Measurements from ENCODE around the gene CNOT3. TPM values are rescaled to one million over a fixed set of nuclear protein-coding genes. Genes with fewer than 3 reads are reported as not detected.

Gene CNOT3
- total and polyA plus RNA-seq, 2 of the 13 experiments (the other 11 are each of a cell fraction or from before 2014, with no cell fraction given), result 4.3 to 5.8 TPM

DNA sequence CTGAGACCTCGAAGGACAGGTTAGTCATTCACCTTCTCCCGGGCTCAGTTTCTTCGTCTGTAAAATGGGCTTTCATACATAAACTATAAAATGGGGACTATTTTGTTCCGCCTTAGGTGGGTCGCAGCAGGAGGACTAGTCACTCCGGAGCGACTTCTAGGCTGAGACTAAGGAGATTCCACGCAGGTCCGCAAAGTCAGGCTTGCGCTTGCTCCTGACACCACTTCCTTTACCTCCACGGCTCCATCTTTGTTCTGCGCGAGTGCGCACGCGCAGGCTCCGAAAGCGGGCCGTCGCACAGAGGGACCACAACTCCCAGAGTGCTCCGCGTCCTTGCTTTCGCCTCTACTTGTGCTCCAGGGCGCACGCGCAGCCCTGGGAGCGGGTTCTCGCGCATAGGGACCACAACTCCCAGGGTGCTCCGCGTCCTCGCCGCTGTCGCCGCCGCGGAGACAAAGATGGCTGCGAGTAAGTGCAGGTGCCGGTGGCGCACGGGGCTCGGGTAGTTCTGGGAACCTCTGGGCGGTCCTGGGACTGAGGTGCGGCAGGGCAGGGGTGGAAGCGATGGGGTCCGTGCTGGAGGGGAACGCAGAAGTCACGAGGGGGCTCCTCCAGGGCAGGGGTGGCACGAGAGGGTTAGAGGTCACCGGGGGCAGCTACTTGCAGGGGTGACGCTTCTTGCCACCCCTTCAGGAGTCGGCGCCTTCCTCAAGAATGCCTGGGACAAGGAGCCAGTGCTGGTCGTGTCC is 35.0 kb upstream of the CNOT3 start, which contains the start of gene NDUFA3 (continued):
- TF ChIP-seq, protein P1, sequence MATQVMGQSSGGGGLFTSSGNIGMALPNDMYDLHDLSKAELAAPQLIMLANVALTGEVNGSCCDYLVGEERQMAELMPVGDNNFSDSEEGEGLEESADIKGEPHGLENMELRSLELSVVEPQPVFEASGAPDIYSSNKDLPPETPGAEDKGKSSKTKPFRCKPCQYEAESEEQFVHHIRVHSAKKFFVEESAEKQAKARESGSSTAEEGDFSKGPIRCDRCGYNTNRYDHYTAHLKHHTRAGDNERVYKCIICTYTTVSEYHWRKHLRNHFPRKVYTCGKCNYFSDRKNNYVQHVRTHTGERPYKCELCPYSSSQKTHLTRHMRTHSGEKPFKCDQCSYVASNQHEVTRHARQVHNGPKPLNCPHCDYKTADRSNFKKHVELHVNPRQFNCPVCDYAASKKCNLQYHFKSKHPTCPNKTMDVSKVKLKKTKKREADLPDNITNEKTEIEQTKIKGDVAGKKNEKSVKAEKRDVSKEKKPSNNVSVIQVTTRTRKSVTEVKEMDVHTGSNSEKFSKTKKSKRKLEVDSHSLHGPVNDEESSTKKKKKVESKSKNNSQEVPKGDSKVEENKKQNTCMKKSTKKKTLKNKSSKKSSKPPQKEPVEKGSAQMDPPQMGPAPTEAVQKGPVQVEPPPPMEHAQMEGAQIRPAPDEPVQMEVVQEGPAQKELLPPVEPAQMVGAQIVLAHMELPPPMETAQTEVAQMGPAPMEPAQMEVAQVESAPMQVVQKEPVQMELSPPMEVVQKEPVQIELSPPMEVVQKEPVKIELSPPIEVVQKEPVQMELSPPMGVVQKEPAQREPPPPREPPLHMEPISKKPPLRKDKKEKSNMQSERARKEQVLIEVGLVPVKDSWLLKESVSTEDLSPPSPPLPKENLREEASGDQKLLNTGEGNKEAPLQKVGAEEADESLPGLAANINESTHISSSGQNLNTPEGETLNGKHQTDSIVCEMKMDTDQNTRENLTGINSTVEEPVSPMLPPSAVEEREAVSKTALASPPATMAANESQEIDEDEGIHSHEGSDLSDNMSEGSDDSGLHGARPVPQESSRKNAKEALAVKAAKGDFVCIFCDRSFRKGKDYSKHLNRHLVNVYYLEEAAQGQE (IDR thresholded peaks at IDR 0.05; ENCODE audit: borderline replicate concordance in 1 of 2, low read depth in 1 of 2, low read length in 2 of 2), result no peak; a peak in 1 of 4 replicates
- TF ChIP-seq, protein P2, sequence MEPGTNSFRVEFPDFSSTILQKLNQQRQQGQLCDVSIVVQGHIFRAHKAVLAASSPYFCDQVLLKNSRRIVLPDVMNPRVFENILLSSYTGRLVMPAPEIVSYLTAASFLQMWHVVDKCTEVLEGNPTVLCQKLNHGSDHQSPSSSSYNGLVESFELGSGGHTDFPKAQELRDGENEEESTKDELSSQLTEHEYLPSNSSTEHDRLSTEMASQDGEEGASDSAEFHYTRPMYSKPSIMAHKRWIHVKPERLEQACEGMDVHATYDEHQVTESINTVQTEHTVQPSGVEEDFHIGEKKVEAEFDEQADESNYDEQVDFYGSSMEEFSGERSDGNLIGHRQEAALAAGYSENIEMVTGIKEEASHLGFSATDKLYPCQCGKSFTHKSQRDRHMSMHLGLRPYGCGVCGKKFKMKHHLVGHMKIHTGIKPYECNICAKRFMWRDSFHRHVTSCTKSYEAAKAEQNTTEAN (CRISPR knock-in tag; conservative IDR thresholded peaks at IDR 0.05), result no peak
- TF ChIP-seq RFXANK (CRISPR knock-in tag; IDR thresholded peaks at IDR 0.05), result no peak
- no peak for TF ChIP-seq ZNF326 (CRISPR knock-in tag; IDR thresholded peaks at IDR 0.05; ENCODE audit: borderline replicate concordance)
- peak; percentile 52; the same call in 1 of the 2 replicates for TF ChIP-seq CHD2 (IDR thresholded peaks at IDR 0.05; ENCODE audit: low read depth, low read length)
- no peak for TF ChIP-seq SKIL (CRISPR knock-in tag; IDR thresholded peaks at IDR 0.05; ENCODE audit: borderline replicate concordance)
- TF ChIP-seq FLYWCH1 (CRISPR knock-in tag; IDR thresholded peaks at IDR 0.05), result no peak
- TF ChIP-seq, protein P3, sequence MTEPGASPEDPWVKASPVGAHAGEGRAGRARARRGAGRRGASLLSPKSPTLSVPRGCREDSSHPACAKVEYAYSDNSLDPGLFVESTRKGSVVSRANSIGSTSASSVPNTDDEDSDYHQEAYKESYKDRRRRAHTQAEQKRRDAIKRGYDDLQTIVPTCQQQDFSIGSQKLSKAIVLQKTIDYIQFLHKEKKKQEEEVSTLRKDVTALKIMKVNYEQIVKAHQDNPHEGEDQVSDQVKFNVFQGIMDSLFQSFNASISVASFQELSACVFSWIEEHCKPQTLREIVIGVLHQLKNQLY (CRISPR knock-in tag; IDR thresholded peaks at IDR 0.05), result no peak
- no peak for TF ChIP-seq ZNF850 (CRISPR knock-in tag; conservative IDR thresholded peaks at IDR 0.05)
- peak; percentile 99 for TF ChIP-seq THAP11 (CRISPR knock-in tag; IDR thresholded peaks at IDR 0.05)
- TF ChIP-seq FOXM1 (CRISPR knock-in tag; IDR thresholded peaks at IDR 0.05), result no peak
- TF ChIP-seq KLF15 (CRISPR knock-in tag; IDR thresholded peaks at IDR 0.05; ENCODE audit: borderline replicate concordance), result no peak
- TF ChIP-seq ZNF766 (CRISPR knock-in tag; IDR thresholded peaks at IDR 0.05; ENCODE audit: borderline replicate concordance), result no peak
- no peak for TF ChIP-seq ATAD3A (CRISPR knock-in tag; IDR thresholded peaks at IDR 0.05)
- TF ChIP-seq ZNF558 (CRISPR knock-in tag; IDR thresholded peaks at IDR 0.05; ENCODE audit: borderline replicate concordance), result no peak
- TF ChIP-seq RBFOX2 (IDR thresholded peaks at IDR 0.05; ENCODE audit: low read depth, low read length), result peak; percentile 95
- TF ChIP-seq SRF (IDR thresholded peaks at IDR 0.05; ENCODE audit: low read depth, low read length), result no peak; the same call in 1 of the 2 replicates
- no peak; the same call in 1 of the 2 replicates for TF ChIP-seq NR2F2 (IDR thresholded peaks at IDR 0.05; ENCODE audit: borderline replicate concordance, low read depth)
- TF ChIP-seq AGO1 (IDR thresholded peaks at IDR 0.05; ENCODE audit: low read depth, low read length, poor library complexity, severe bottlenecking), result peak; percentile 27
- TF ChIP-seq ARNT2 (CRISPR knock-in tag; IDR thresholded peaks at IDR 0.05; ENCODE audit: low read depth), result no peak; the same call in 1 of the 2 replicates
- TF ChIP-seq ZFX (CRISPR knock-in tag; IDR thresholded peaks at IDR 0.05; ENCODE audit: low read depth), result peak; percentile 78
- TF ChIP-seq, protein P4, sequence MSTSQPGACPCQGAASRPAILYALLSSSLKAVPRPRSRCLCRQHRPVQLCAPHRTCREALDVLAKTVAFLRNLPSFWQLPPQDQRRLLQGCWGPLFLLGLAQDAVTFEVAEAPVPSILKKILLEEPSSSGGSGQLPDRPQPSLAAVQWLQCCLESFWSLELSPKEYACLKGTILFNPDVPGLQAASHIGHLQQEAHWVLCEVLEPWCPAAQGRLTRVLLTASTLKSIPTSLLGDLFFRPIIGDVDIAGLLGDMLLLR (CRISPR knock-in tag; IDR thresholded peaks at IDR 0.05), result peak; percentile 57; the same call in 1 of the 2 replicates

Data from HepG2 (cell line).